T-helper 1 cell (primary cell): ENCODE measurements around the gene PAFAH2.
"Not testable (repeated sequence)": the region's sequence is repeated elsewhere in the genome, so short reads cannot be mapped to it uniquely, and the experiment has no call there.

Source experiments
- DNase-seq, 5 donors: peaks; one replicate each; pipeline ENCODE4 v3.0.0-alpha.2; 2012 to 2020

Gene PAFAH2

GRCh38 chr1:25978403-25978802 is 19.5 kb downstream of the PAFAH2 start:
- DNase-seq = no peak

GRCh38 chr1:25977801-25978200 is 20.1 kb downstream of the PAFAH2 start:
- no peak for DNase-seq

GRCh38 chr1:25973610-25974321 is 24.1 kb downstream of the PAFAH2 start:
- no peak for DNase-seq

- DNase-seq = no peak
These were observed 26.1 kb downstream of the PAFAH2 start for GRCh38 chr1:25971811-25972180.

- DNase-seq = peak in 1 of 5 donors; percentile 61
These were observed 26.6 kb downstream of the PAFAH2 start for GRCh38 chr1:25971066-25971810.

- no peak for DNase-seq
These were observed 30.6 kb downstream of the PAFAH2 start for GRCh38 chr1:25967308-25967707.

- DNase-seq = no peak
These were observed 38.3 kb downstream of the PAFAH2 start for GRCh38 chr1:25959611-25960010.

GRCh38 chr1:25958465-25958864 is 39.4 kb downstream of the PAFAH2 start:
- DNase-seq = no peak

- DNase-seq = no peak
These were observed 42.3 kb downstream of the PAFAH2 start for GRCh38 chr1:25955553-25955952.

GRCh38 chr1:25954282-25954938 is 43.5 kb downstream of the PAFAH2 start:
- no peak for DNase-seq

GRCh38 chr1:25952841-25953401 is 44.9 kb downstream of the PAFAH2 start:
- no peak for DNase-seq

- no peak for DNase-seq
These were observed 49.2 kb downstream of the PAFAH2 start for GRCh38 chr1:25948641-25949040.

- no peak for DNase-seq
These were observed 50.8 kb downstream of the PAFAH2 start for GRCh38 chr1:25947027-25947426.

GRCh38 chr1:25945761-25946160 is 52.1 kb downstream of the PAFAH2 start:
- DNase-seq = no peak

GRCh38 chr1:25944986-25945385 is 52.9 kb downstream of the PAFAH2 start:
- no peak for DNase-seq

- DNase-seq = not testable (repeated sequence)
These were observed 54.4 kb downstream of the PAFAH2 start for GRCh38 chr1:25943511-25943910.

GRCh38 chr1:25936947-25937346 is 60.9 kb downstream of the PAFAH2 start:
- no peak for DNase-seq

- no peak for DNase-seq
These were observed 64.1 kb downstream of the PAFAH2 start for GRCh38 chr1:25933479-25934365.

GRCh38 chr1:25932811-25933400 is 65.0 kb downstream of the PAFAH2 start:
- DNase-seq = not testable (repeated sequence)

GRCh38 chr1:25932321-25932720 is 65.5 kb downstream of the PAFAH2 start:
- DNase-seq = no peak

- no peak for DNase-seq
These were observed 68.8 kb downstream of the PAFAH2 start for GRCh38 chr1:25929016-25929415.
